DND-41 (cell line): ENCODE results near the gene LRRC37A.
A peak's percentile ranks its signal among the peaks of the same experiment; 100 is the strongest.
"Not testable (repeated sequence)": the region's sequence is repeated elsewhere in the genome, so short reads cannot be mapped to it uniquely, and the experiment has no call there.

ENCODE experiments used
- ATAC-seq: fragments of 200-7000 bp; cut with Tn5 transposase; 3 replicates; pipeline ENCODE4 v1.9.1; 2021; ENCODE audit warnings: low read depth; ENCODE audit not compliant: insufficient read depth
- DNase-seq: peaks from one replicate; pipeline ENCODE4 v3.0.0-alpha.2; 2020
- H2AFZ ChIP-seq: 2 replicates; pipeline ENCODE4 v1.6.0; 2012; ENCODE audit warnings: low read depth, low read length
- H3K27ac ChIP-seq: 2 replicates; pipeline ENCODE4 v1.5.1; 2012; ENCODE audit warnings: low read length, inconsistent platforms
- H3K27me3 ChIP-seq: fragments of 200-600 bp; sonication (generic); 2 replicates; pipeline ENCODE4 v1.6.0; 2012; ENCODE audit warnings: low read length, mild to moderate bottlenecking, inconsistent platforms; ENCODE audit not compliant: insufficient read depth, poor library complexity
- H3K36me3 ChIP-seq: 2 replicates; pipeline ENCODE4 v1.5.1; 2012; ENCODE audit warnings: low read length, inconsistent platforms; ENCODE audit not compliant: insufficient read depth
- H3K4me1 ChIP-seq: 2 replicates; pipeline ENCODE4 v1.5.1; 2012; ENCODE audit warnings: mild to moderate bottlenecking, low read length; ENCODE audit not compliant: insufficient read depth
- H3K4me2 ChIP-seq: 2 replicates; pipeline ENCODE4 v1.6.0; 2012; ENCODE audit warnings: mild to moderate bottlenecking, moderate library complexity, low read length, inconsistent platforms; ENCODE audit not compliant: insufficient read depth
- H3K4me3 ChIP-seq, 2 experiments: fragments of 200-600 bp in 1 of 2; shearing (Covaris generic) in 1 of 2; 2 replicates each; pipeline ENCODE4 v1.5.1; 2012 to 2016; ENCODE audit warnings: inconsistent platforms in 2 of 2, low read length in 2 of 2, mild to moderate bottlenecking in 2 of 2, low read depth in 1 of 2, moderate library complexity in 1 of 2
- H3K79me2 ChIP-seq: 2 replicates; pipeline ENCODE4 v1.6.0; 2012; ENCODE audit warnings: low read length, inconsistent platforms; ENCODE audit not compliant: insufficient read depth
- H3K9ac ChIP-seq: 2 replicates; pipeline ENCODE4 v1.6.0; 2012; ENCODE audit warnings: low read depth, mild to moderate bottlenecking, inconsistent platforms, low read length, moderate library complexity
- H3K9me3 ChIP-seq: 2 replicates; pipeline ENCODE4 v1.5.1; 2012; ENCODE audit warnings: low read length, moderate library complexity, mild to moderate bottlenecking, inconsistent platforms; ENCODE audit not compliant: insufficient read depth, severe bottlenecking
- H4K20me1 ChIP-seq: 2 replicates; pipeline ENCODE4 v1.6.0; 2012; ENCODE audit warnings: low read length; ENCODE audit not compliant: insufficient read depth
- CTCF ChIP-seq: IDR thresholded peaks from 2 replicates; pipeline ENCODE4 v1.5.1; 2012; ENCODE audit warnings: borderline replicate concordance, low read length, moderate library complexity, mild to moderate bottlenecking; ENCODE audit not compliant: poor library complexity, severe bottlenecking; ENCODE audit errors: extremely low read depth
- EZH2 ChIP-seq: IDR thresholded peaks from 3 replicates; pipeline ENCODE4 v1.6.1; 2012; ENCODE audit warnings: borderline replicate concordance, low read depth, mild to moderate bottlenecking, moderate library complexity, low read length, inconsistent platforms; ENCODE audit not compliant: severe bottlenecking

Gene LRRC37A

GRCh38 chr17:46274238-46274637 is 20.7 kb upstream of the LRRC37A start:
- DNase-seq (no peak), ATAC-seq (no peak)
- TF ChIP-seq CTCF (no peak), EZH2 (no peak)
- Histone ChIP-seq H2AFZ (no peak overlapping the region), H3K9me3 (no peaks in the 10 kb centered on the region), H3K4me1 (no peaks in the 10 kb centered on the region), H3K9ac (no peak overlapping the region), H3K27ac (no peak overlapping the region), H4K20me1 (no peaks in the 10 kb centered on the region), H3K79me2 (no peaks in the 10 kb centered on the region), H3K36me3 (no peaks in the 10 kb centered on the region), H3K27me3 (no peaks in the 10 kb centered on the region), H3K4me2 (no peak overlapping the region), H3K4me3 (no peak overlapping the region)

- H3K4me1 ChIP-seq, H2AFZ ChIP-seq, H3K79me2 ChIP-seq, H3K4me3 ChIP-seq, H3K36me3 ChIP-seq, H4K20me1 ChIP-seq, DNase-seq, H3K27me3 ChIP-seq, H3K9me3 ChIP-seq, H3K9ac ChIP-seq, H3K27ac ChIP-seq, H3K4me2 ChIP-seq, ATAC-seq: not testable (repeated sequence)
Measured at GRCh38 chr17:46276728-46277479, 18.0 kb upstream of the LRRC37A start.

GRCh38 chr17:46281336-46281735 is 13.6 kb upstream of the LRRC37A start:
- not testable (repeated sequence) for H2AFZ ChIP-seq, H3K9ac ChIP-seq, H3K4me3 ChIP-seq, H3K79me2 ChIP-seq, H3K9me3 ChIP-seq, H3K36me3 ChIP-seq, DNase-seq, H3K4me2 ChIP-seq, ATAC-seq, H3K4me1 ChIP-seq, H3K27ac ChIP-seq, H3K27me3 ChIP-seq, H4K20me1 ChIP-seq

GRCh38 chr17:46282635-46283034 is 12.3 kb upstream of the LRRC37A start:
- ATAC-seq, H3K4me2 ChIP-seq, H3K79me2 ChIP-seq: not testable (repeated sequence)

GRCh38 chr17:46284467-46284866 is 10.5 kb upstream of the LRRC37A start:
- not testable (repeated sequence) for H4K20me1 ChIP-seq, H3K27me3 ChIP-seq, H3K27ac ChIP-seq, H3K9me3 ChIP-seq, H3K79me2 ChIP-seq, H3K4me2 ChIP-seq, H3K4me1 ChIP-seq, H3K9ac ChIP-seq, H2AFZ ChIP-seq, H3K36me3 ChIP-seq, H3K4me3 ChIP-seq
- ATAC-seq (peak; percentile 78), DNase-seq (peak; percentile 49)

More at GRCh38 chr17:46282635-46283034, 12.3 kb upstream of the LRRC37A start:
- not testable (repeated sequence) for H3K9me3 ChIP-seq, H3K4me1 ChIP-seq, H4K20me1 ChIP-seq, H3K27me3 ChIP-seq, H3K36me3 ChIP-seq, H3K9ac ChIP-seq, H2AFZ ChIP-seq, H3K4me3 ChIP-seq, H3K27ac ChIP-seq, DNase-seq

GRCh38 chr17:46285500-46285899 is 9.4 kb upstream of the LRRC37A start:
- ATAC-seq, DNase-seq, H3K4me2 ChIP-seq: not testable (repeated sequence)

More at GRCh38 chr17:46285500-46285899, 9.4 kb upstream of the LRRC37A start:
- H4K20me1 ChIP-seq, H3K27ac ChIP-seq, H3K9ac ChIP-seq, H3K4me1 ChIP-seq, H3K79me2 ChIP-seq, H3K27me3 ChIP-seq, H3K4me3 ChIP-seq, H2AFZ ChIP-seq, H3K36me3 ChIP-seq, H3K9me3 ChIP-seq: not testable (repeated sequence)
